ENCODE measurements around the gene BMS1. TPM values are rescaled to one million over a fixed set of nuclear protein-coding genes. Genes with fewer than 3 reads are reported as not detected.

Gene BMS1
- total and polyA plus RNA-seq, 2 of the 4 experiments (the other 2 are of a cell fraction) = 7.5 to 22.9 TPM

GRCh38 chr10:42754155-42755027 is 28.2 kb upstream of the BMS1 start (continued):
- TF ChIP-seq ELK1 (IDR thresholded peaks at IDR 0.05; ENCODE audit: borderline replicate concordance, low read depth, low read length) = no peak

- CTCF ChIA-PET = no interaction called here
- dilution Hi-C loops (cut with HindIII; ENCODE audit: low sequenced_read_pairs, unreplicated experiment) (no loop called here), in situ Hi-C loops (cut with MboI; ENCODE audit: low sequenced_read_pairs) (no loop called here), intact Hi-C loops (cut with micrococcal nuclease) (no loop called here)
- Histone ChIP-seq H2AFZ (replicated peaks; ENCODE audit: low read length, poor library complexity) (peak overlapping the region; percentile 88), H3K4ac (ENCODE audit: low read depth, low read length) (no peak overlapping the region), H3K4me3 (ENCODE audit: insufficient read depth, low read depth, low read length) (peak overlapping the region; percentile 38; the same call in 1 of the 2 replicates), H3K23ac (ENCODE audit: low read depth, low read length) (no peak overlapping the region), H2BK5ac (ENCODE audit: low read depth, low read length, poor library complexity, severe bottlenecking) (no peak overlapping the region), H3K27me3 (ENCODE audit: control insufficient read depth, insufficient read depth, low read length) (peaks cover 34% of the 10 kb centered on the region), H3K36me3 (ENCODE audit: control insufficient read depth, insufficient read depth, low read length) (no peaks in the 10 kb centered on the region), H3K4me2 (ENCODE audit: low read depth, low read length) (no peak overlapping the region; the same call in 1 of the 2 replicates), H3K4me1 (ENCODE audit: control insufficient read depth, insufficient read depth, low read length) (no peaks in the 10 kb centered on the region), H2BK120ac (ENCODE audit: low read depth, low read length) (no peak overlapping the region), H3K18ac (ENCODE audit: low read depth, low read length) (no peak overlapping the region), H4K91ac (ENCODE audit: insufficient read depth, low read depth, low read length) (no peak overlapping the region), H3K14ac (replicated peaks; ENCODE audit: low read depth, low read length) (no peak overlapping the region), H4K20me1 (ENCODE audit: insufficient read depth, low read length) (no peaks in the 10 kb centered on the region), H4K8ac (ENCODE audit: low read depth in 2 of 2, low read length in 2 of 2) (no peak overlapping the region), H3K9me1 (ENCODE audit: insufficient read depth, low read length) (no peaks in the 10 kb centered on the region; the same call in 1 of the 2 replicates), H3K79me1 (ENCODE audit: low read depth in 1 of 2, low read length in 2 of 2) (no peaks in the 10 kb centered on the region), H3K27ac (ENCODE audit: insufficient read depth, low read length) (no peak overlapping the region), H2AK5ac (ENCODE audit: low read depth, low read length) (no peak overlapping the region), H2AK9ac (replicated peaks; ENCODE audit: low read depth, low read length, poor library complexity) (no peak overlapping the region), H2BK20ac (ENCODE audit: low read depth, low read length) (no peak overlapping the region), H4K5ac (ENCODE audit: low read depth, low read length) (no peak overlapping the region), H3K9ac (ENCODE audit: low read depth, low read length) (no peak overlapping the region), H2BK15ac (ENCODE audit: low read depth, low read length) (no peak overlapping the region), H3K56ac (ENCODE audit: extremely low read depth, insufficient read depth, low read length) (no peak overlapping the region), H3K9me3 (ENCODE audit: control insufficient read depth, insufficient read depth, low read length) (no peaks in the 10 kb centered on the region)
- no peak for ATAC-seq (ENCODE audit: low read depth)
- POLR2A ChIA-PET (ENCODE audit: unreplicated experiment) = no interaction called here
- no peak for DNase-seq
- no TSS peak for BruUV-seq (replicated peaks)
- WGBS, 2 experiments (ENCODE audit: extremely low coverage in 2 of 2, insufficient read length in 1 of 2) = 2% methylated on average over 13 of the region's 45 CpGs; no CpG with 5 or more reads in 1 of the 2 experiments
- TF ChIP-seq SMC3 (IDR thresholded peaks at IDR 0.05; ENCODE audit: low read depth, low read length) (no peak), USF2 (IDR thresholded peaks at IDR 0.05; ENCODE audit: low read depth, low read length) (no peak), CEBPB (IDR thresholded peaks at IDR 0.05; ENCODE audit: low read depth, low read length) (no peak), RCOR1 (IDR thresholded peaks at IDR 0.05; ENCODE audit: insufficient replicate concordance, low read length) (no peak), MAZ (IDR thresholded peaks at IDR 0.05; ENCODE audit: borderline replicate concordance, low read depth, low read length) (no peak), FOS (IDR thresholded peaks at IDR 0.05; ENCODE audit: low read depth, low read length) (no peak), ELK1 (IDR thresholded peaks at IDR 0.05; ENCODE audit: borderline replicate concordance, low read depth, low read length) (no peak), CTCF (conservative IDR thresholded peaks at IDR 0.05; ENCODE audit: low read depth, low read length) (no peak), NFE2L2 (IDR thresholded peaks at IDR 0.05; ENCODE audit: low read depth, low read length) (no peak)
Observed at GRCh38 chr10:42755028-42755451, 27.6 kb upstream of the BMS1 start.

Measured in IMR-90 (cell line).